HEK293 (cell line): ENCODE measurements around the gene NCKAP5.
A peak's percentile ranks its signal among the peaks of the same experiment; 100 is the strongest.
"Not testable (repeated sequence)": the region's sequence is repeated elsewhere in the genome, so short reads cannot be mapped to it uniquely, and the experiment has no call there.

Experiments
- CTCF ChIA-PET: fragments of 350-600 bp; formaldehyde crosslinking; extraction: SDS; loops from one replicate; lab custom pipeline; 2021; ENCODE audit warnings: antibody characterized with exemption; lab: Yijun Ruan, JAX
- POLR2A ChIA-PET: fragments of 300-600 bp; formaldehyde crosslinking; extraction: SDS; loops from one replicate; lab custom pipeline; 2020; ENCODE audit warnings: antibody characterized with exemption, inconsistent platforms; lab: Yijun Ruan, JAX
- H3K27ac ChIP-seq: fragments of 200-500 bp; sonication (Bioruptor generic); 2 replicates; pipeline ENCODE4 v1.5.1; 2014; ENCODE audit warnings: low read depth, low read length, control low read depth, inconsistent platforms; ENCODE audit errors: extremely low read depth
- H3K36me3 ChIP-seq, 2 experiments: fragments of 200-500 bp in 1 of 2; sonication (Bioruptor generic) in 1 of 2; 1 replicate in 1 of 2; 2 replicates in 1 of 2; pipeline ENCODE4 v1.5.1; 2014 to 2017; ENCODE audit warnings: inconsistent platforms in 2 of 2, low read length in 2 of 2; ENCODE audit not compliant: control insufficient read depth in 2 of 2, insufficient read depth in 1 of 2
- H3K4me1 ChIP-seq: fragments of 200-500 bp; sonication (Bioruptor generic); 2 replicates; pipeline ENCODE4 v1.5.1; 2014; ENCODE audit warnings: mild to moderate bottlenecking, low read length, inconsistent platforms; ENCODE audit not compliant: control insufficient read depth, insufficient read depth
- H3K4me3 ChIP-seq: 2 replicates; pipeline ENCODE4 v1.5.1; 2011; ENCODE audit warnings: low read depth, mild to moderate bottlenecking, control low read depth, low read length, moderate library complexity
- H3K9me3 ChIP-seq: fragments of 200-500 bp; sonication (Bioruptor generic); 2 replicates; pipeline ENCODE4 v1.5.1; 2014; ENCODE audit warnings: low read depth, low read length, inconsistent platforms; ENCODE audit not compliant: control insufficient read depth, insufficient read depth
- GLIS1 ChIP-seq: fragments of 450-650 bp; formaldehyde crosslinking; IDR thresholded peaks from 2 replicates; pipeline ENCODE4 v1.5.1; 2016; ENCODE audit warnings: missing biosample characterization, missing genetic modification characterization
- KLF10 ChIP-seq: fragments of 450-650 bp; IDR thresholded peaks from 2 replicates; pipeline ENCODE4 v1.5.1; 2018; ENCODE audit warnings: missing biosample characterization, mild to moderate bottlenecking, missing genetic modification characterization
- KLF16 ChIP-seq: fragments of 450-650 bp; formaldehyde crosslinking; IDR thresholded peaks from 2 replicates; pipeline ENCODE4 v1.5.1; 2017; ENCODE audit warnings: missing biosample characterization, missing genetic modification characterization
- MYNN ChIP-seq: fragments of 450-650 bp; formaldehyde crosslinking; IDR thresholded peaks from 2 replicates; pipeline ENCODE4 v1.5.1; 2016; ENCODE audit warnings: missing biosample characterization, missing genetic modification characterization, borderline replicate concordance
- SCRT1 ChIP-seq: fragments of 450-650 bp; formaldehyde crosslinking; IDR thresholded peaks from 2 replicates; pipeline ENCODE4 v1.5.1; 2016; ENCODE audit warnings: missing biosample characterization, missing genetic modification characterization, borderline replicate concordance
- SCRT2 ChIP-seq: fragments of 450-650 bp; formaldehyde crosslinking; IDR thresholded peaks from 2 replicates; pipeline ENCODE4 v1.5.1; 2016; ENCODE audit warnings: missing biosample characterization, missing genetic modification characterization
- YY2 ChIP-seq: fragments of 450-650 bp; formaldehyde crosslinking; IDR thresholded peaks from 2 replicates; pipeline ENCODE4 v1.5.1; 2016; ENCODE audit warnings: missing biosample characterization, missing genetic modification characterization
- ZBTB17 ChIP-seq: fragments of 450-650 bp; formaldehyde crosslinking; IDR thresholded peaks from 2 replicates; pipeline ENCODE4 v1.5.1; 2016; ENCODE audit warnings: missing biosample characterization, missing genetic modification characterization
- ZBTB21 ChIP-seq: fragments of 450-650 bp; formaldehyde crosslinking; IDR thresholded peaks from 2 replicates; pipeline ENCODE4 v1.5.1; 2017; ENCODE audit warnings: missing biosample characterization, missing genetic modification characterization
- ZBTB8A ChIP-seq: fragments of 450-650 bp; formaldehyde crosslinking; IDR thresholded peaks from 2 replicates; pipeline ENCODE4 v1.5.1; 2016; ENCODE audit warnings: missing biosample characterization, missing genetic modification characterization
- ZFHX2 ChIP-seq: fragments of 450-650 bp; formaldehyde crosslinking; conservative IDR thresholded peaks from 2 replicates; pipeline ENCODE4 v1.5.1; 2016; ENCODE audit warnings: missing biosample characterization, missing genetic modification characterization
- ZNF114 ChIP-seq: fragments of 450-650 bp; formaldehyde crosslinking; IDR thresholded peaks from 2 replicates; pipeline ENCODE4 v1.5.0; 2017; ENCODE audit warnings: missing biosample characterization, missing genetic modification characterization
- ZNF121 ChIP-seq: fragments of 450-650 bp; formaldehyde crosslinking; IDR thresholded peaks from 2 replicates; pipeline ENCODE4 v1.5.1; 2016; ENCODE audit warnings: missing biosample characterization, missing genetic modification characterization
- ZNF24 ChIP-seq: fragments of 450-650 bp; formaldehyde crosslinking; IDR thresholded peaks from 2 replicates; pipeline ENCODE4 v1.5.1; 2016; ENCODE audit warnings: missing biosample characterization, missing genetic modification characterization
- ZNF302 ChIP-seq: fragments of 450-650 bp; formaldehyde crosslinking; IDR thresholded peaks from 2 replicates; pipeline ENCODE4 v1.5.1; 2016; ENCODE audit warnings: missing biosample characterization, missing genetic modification characterization, low read depth
- ZNF324 ChIP-seq: fragments of 450-650 bp; formaldehyde crosslinking; IDR thresholded peaks from 2 replicates; pipeline ENCODE4 v1.5.1; 2016; ENCODE audit warnings: missing biosample characterization, missing genetic modification characterization
- ZNF416 ChIP-seq: fragments of 450-650 bp; formaldehyde crosslinking; IDR thresholded peaks from 2 replicates; pipeline ENCODE4 v1.5.1; 2016; ENCODE audit warnings: missing biosample characterization, missing genetic modification characterization
- ZNF544 ChIP-seq: fragments of 450-650 bp; formaldehyde crosslinking; IDR thresholded peaks from 2 replicates; pipeline ENCODE4 v1.5.0; 2017; ENCODE audit warnings: missing biosample characterization, missing genetic modification characterization
- ZNF571 ChIP-seq: fragments of 450-650 bp; formaldehyde crosslinking; IDR thresholded peaks from 2 replicates; pipeline ENCODE4 v1.5.0; 2017; ENCODE audit warnings: missing biosample characterization, missing genetic modification characterization
- ZNF610 ChIP-seq: fragments of 450-650 bp; formaldehyde crosslinking; IDR thresholded peaks from 2 replicates; pipeline ENCODE4 v1.5.1; 2016; ENCODE audit warnings: missing biosample characterization, missing genetic modification characterization, borderline replicate concordance
- ZNF664 ChIP-seq: fragments of 450-650 bp; formaldehyde crosslinking; IDR thresholded peaks from 2 replicates; pipeline ENCODE4 v1.5.1; 2016; ENCODE audit warnings: missing biosample characterization, missing genetic modification characterization
- ZNF747 ChIP-seq: fragments of 450-650 bp; formaldehyde crosslinking; IDR thresholded peaks from 2 replicates; pipeline ENCODE4 v1.5.1; 2016; ENCODE audit warnings: missing biosample characterization, missing genetic modification characterization
- ZNF777 ChIP-seq: fragments of 450-650 bp; formaldehyde crosslinking; IDR thresholded peaks from 2 replicates; pipeline ENCODE4 v1.5.1; 2017; ENCODE audit warnings: missing biosample characterization, missing genetic modification characterization, borderline replicate concordance
- ZXDB ChIP-seq: fragments of 450-650 bp; formaldehyde crosslinking; IDR thresholded peaks from 2 replicates; pipeline ENCODE4 v1.5.1; 2016; ENCODE audit warnings: missing biosample characterization, missing genetic modification characterization
- TF ChIP-seq, protein P1 (sequence below): fragments of 450-650 bp; formaldehyde crosslinking; IDR thresholded peaks from 2 replicates; pipeline ENCODE4; 2016; ENCODE audit warnings: missing biosample characterization, missing genetic modification characterization
- TF ChIP-seq, protein P2 (sequence below): fragments of 450-650 bp; formaldehyde crosslinking; IDR thresholded peaks from 2 replicates; pipeline ENCODE4 v1.5.1; 2016; ENCODE audit warnings: missing biosample characterization, missing genetic modification characterization

The NCKAP5 gene

DNA sequence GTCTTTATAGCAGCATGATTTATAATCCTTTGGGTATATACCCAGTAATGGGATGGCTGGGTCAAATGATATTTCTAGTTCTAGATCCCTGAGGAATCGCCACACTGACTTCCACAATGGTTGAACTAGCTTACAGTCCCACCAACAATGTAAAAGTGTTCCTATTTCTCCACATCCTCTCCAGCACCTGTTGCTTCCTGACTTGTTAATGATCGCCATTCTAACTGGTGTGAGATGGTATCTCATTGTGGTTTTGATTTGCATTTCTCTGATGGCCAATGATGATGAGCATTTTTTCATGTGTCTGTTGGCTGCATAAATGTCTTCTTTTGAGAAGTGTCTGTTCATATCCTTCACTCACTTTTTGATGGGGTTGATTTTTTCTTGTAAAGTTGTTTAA is 868.5 kb downstream of the NCKAP5 start:
- H3K4me1 ChIP-seq, POLR2A ChIA-PET: not testable (repeated sequence)

DNA sequence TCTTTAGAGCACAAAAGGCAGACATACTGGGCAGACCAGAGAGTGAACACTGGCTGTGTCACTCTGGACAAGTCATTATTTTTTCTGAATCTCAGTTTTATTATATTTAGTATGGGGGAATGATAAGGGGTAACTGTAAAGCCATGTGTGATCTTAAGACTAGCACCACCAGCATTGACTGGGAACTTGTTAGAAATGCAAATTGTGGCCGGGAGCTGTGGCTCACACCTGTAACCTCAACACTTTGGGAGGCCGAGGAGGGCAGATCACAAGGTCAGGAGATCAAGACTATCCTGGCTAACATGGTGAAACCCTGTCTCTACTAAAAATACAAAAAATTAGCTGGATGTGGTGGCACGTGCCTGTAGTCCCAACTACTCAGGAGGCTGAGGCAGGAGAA is 869.9 kb downstream of the NCKAP5 start:
- POLR2A ChIA-PET, CTCF ChIA-PET, H3K9me3 ChIP-seq: not testable (repeated sequence)

More for the DNA sequence above, 868.5 kb downstream of the NCKAP5 start:
- CTCF ChIA-PET, H3K9me3 ChIP-seq, H3K4me3 ChIP-seq, H3K36me3 ChIP-seq, H3K27ac ChIP-seq: not testable (repeated sequence)
- TF ChIP-seq SCRT2 (tag by site-specific recombination) (peak; percentile 80), SCRT1 (peak; percentile 59; the same call in 1 of the 2 replicates)

DNA sequence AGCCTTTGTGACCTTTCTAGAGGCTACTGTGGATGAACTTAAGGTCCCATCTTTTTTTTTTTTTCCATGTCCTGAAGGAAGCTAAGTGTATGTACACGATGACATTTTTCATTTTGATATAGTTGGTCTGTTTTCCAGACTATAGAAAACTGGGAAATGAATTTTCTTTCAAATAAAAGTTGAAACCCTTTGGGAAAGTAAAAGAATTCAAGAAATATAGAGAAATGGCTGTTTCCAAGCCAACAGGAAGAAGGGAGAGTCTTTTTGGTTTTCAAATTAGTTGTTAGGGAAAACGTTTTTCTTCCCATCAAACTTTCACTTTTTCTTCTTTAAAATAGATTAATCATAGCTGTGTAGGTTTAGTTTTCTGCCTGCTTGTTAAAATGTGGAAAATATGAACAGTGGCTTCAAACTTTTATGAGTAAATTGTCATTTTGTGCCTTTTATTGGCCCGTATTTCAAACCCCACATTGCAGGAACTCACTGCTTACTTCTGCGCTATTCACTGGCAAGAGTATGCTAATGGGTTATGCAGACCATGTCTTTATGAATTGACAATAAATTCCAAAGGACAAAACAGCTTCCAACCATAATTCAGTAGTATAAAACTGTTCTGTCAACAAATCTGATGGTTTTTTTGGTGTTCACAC is 870.6 kb downstream of the NCKAP5 start:
- Histone ChIP-seq H3K4me3 (no peak overlapping the region), H3K36me3 (no peaks in the 10 kb centered on the region), H3K9me3 (no peaks in the 10 kb centered on the region), H3K4me1 (no peaks in the 10 kb centered on the region), H3K27ac (no peak overlapping the region)
- ChIA-PET POLR2A (no interaction called here), CTCF (no interaction called here)
- TF ChIP-seq SCRT1 (no peak), ZNF544 (tag by site-specific recombination) (no peak), ZNF610 (tag by site-specific recombination) (no peak), ZNF324 (tag by site-specific recombination) (no peak), ZFHX2 (no peak), ZNF302 (tag by site-specific recombination) (no peak), ZBTB8A (tag by site-specific recombination) (no peak), ZNF747 (tag by site-specific recombination) (no peak), ZXDB (tag by site-specific recombination) (no peak), KLF16 (tag by site-specific recombination) (no peak), ZNF121 (tag by site-specific recombination) (no peak), KLF10 (tag by site-specific recombination) (no peak)
- TF ChIP-seq, protein P1, sequence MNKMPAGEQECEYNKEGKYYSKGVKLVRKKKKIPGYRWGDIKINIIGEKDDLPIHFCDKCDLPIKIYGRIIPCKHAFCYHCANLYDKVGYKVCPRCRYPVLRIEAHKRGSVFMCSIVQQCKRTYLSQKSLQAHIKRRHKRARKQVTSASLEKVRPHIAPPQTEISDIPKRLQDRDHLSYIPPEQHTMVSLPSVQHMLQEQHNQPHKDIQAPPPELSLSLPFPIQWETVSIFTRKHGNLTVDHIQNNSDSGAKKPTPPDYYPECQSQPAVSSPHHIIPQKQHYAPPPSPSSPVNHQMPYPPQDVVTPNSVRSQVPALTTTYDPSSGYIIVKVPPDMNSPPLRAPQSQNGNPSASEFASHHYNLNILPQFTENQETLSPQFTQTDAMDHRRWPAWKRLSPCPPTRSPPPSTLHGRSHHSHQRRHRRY (tag by site-specific recombination) = no peak
- TF ChIP-seq, protein P2, sequence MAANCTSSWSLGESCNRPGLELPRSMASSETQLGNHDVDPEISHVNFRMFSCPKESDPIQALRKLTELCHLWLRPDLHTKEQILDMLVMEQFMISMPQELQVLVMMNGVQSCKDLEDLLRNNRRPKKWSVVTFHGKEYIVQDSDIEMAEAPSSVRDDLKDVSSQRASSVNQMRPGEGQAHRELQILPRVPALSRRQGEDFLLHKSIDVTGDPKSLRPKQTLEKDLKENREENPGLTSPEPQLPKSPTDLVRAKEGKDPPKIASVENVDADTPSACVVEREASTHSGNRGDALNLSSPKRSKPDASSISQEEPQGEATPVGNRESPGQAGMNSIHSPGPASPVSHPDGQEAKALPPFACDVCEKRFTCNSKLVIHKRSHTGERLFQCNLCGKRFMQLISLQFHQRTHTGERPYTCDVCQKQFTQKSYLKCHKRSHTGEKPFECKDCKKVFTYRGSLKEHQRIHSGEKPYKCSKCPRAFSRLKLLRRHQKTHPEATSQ (tag by site-specific recombination) = no peak

More for the DNA sequence above, 869.9 kb downstream of the NCKAP5 start:
- not testable (repeated sequence) for H3K36me3 ChIP-seq, H3K4me1 ChIP-seq, H3K4me3 ChIP-seq, H3K27ac ChIP-seq

DNA sequence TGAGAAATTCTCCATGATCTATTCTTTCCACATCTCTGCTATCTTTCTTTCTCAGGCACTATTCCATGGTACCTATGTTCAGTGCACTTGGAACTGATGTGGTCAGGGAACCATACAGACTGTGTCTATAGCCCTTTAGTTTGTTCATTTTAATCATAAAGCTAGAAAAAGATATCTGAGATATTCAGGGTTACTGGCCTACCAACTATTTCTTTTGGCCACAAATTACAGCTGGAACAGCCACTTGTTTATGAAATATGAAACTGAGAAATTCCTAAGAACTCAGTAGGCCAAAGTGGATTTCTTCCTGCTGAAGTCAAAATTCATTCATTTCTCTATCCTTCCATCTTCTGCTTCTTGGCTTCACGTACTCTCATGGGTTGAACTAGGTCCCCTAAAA is 875.4 kb downstream of the NCKAP5 start:
- Histone ChIP-seq H3K4me3 (no peak overlapping the region), H3K36me3 (no peaks in the 10 kb centered on the region), H3K9me3 (no peaks in the 10 kb centered on the region), H3K4me1 (no peaks in the 10 kb centered on the region), H3K27ac (no peak overlapping the region)
- CTCF ChIA-PET = interaction anchor here (0.6 kb wide), 1 partner anchor 483 kb away, joined by 4 read pairs; no protein-coding TSS in a partner anchor
- POLR2A ChIA-PET = no interaction called here
- TF ChIP-seq, protein P1 (tag by site-specific recombination) = no peak
- TF ChIP-seq MYNN (tag by site-specific recombination) (no peak), ZNF664 (tag by site-specific recombination) (no peak), ZNF777 (tag by site-specific recombination) (no peak), GLIS1 (tag by site-specific recombination) (no peak), ZBTB17 (tag by site-specific recombination) (no peak), ZNF114 (tag by site-specific recombination) (no peak), ZBTB21 (tag by site-specific recombination) (no peak), ZNF24 (no peak), YY2 (tag by site-specific recombination) (no peak), ZNF416 (no peak), ZNF571 (tag by site-specific recombination) (no peak)
